Measurements from ENCODE around the gene KIF25.

DNA sequence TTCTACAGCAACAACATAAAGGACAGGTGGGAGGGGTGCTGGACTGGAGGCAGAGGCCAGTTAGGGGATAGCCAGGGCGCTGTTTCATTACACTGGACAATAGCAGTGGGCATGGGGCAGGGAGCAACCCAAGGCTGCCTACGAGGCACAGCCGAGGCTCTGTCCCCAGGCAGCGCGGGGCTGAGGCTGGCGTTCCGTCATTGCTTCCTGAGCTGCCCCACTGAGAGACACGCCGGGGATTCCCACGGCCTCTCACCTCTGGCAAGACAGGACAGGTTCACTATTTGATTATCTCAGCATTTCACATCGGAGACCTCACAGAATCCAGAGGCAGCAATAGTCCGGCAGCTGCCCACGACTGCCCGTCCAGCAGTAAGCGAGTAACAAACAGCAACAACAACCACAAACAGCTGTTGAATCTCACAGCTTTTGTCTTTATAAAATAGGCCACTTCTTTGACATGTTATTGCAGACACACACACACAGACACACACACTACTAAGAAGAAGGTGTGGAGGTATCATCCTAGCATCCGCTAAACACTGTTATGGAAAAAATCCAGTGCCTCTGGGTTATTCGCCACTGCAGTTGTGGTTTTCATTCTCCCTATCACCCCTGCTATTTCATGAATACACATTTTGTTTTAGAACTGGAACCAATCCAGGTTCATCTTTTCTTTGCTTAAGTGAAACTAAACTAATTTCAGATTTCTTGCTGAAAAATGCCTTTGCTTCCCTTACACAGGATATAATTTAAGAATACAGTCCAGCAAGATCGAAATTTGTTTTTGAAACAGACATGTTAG is 19.5 kb downstream of the KIF25 start:
- TF ChIP-seq, protein P1, sequence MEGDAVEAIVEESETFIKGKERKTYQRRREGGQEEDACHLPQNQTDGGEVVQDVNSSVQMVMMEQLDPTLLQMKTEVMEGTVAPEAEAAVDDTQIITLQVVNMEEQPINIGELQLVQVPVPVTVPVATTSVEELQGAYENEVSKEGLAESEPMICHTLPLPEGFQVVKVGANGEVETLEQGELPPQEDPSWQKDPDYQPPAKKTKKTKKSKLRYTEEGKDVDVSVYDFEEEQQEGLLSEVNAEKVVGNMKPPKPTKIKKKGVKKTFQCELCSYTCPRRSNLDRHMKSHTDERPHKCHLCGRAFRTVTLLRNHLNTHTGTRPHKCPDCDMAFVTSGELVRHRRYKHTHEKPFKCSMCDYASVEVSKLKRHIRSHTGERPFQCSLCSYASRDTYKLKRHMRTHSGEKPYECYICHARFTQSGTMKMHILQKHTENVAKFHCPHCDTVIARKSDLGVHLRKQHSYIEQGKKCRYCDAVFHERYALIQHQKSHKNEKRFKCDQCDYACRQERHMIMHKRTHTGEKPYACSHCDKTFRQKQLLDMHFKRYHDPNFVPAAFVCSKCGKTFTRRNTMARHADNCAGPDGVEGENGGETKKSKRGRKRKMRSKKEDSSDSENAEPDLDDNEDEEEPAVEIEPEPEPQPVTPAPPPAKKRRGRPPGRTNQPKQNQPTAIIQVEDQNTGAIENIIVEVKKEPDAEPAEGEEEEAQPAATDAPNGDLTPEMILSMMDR (conservative IDR thresholded peaks at IDR 0.05; ENCODE audit: low read depth, low read length) = no peak
- no peak for TF ChIP-seq EZH2 (IDR thresholded peaks at IDR 0.05; ENCODE audit: borderline replicate concordance, low read depth, low read length, poor library complexity, severe bottlenecking)
